Testis (tissue), 3 donors: ENCODE measurements around the gene PCNX3. TPM values are rescaled to one million over a fixed set of nuclear protein-coding genes. Genes with fewer than 3 reads are reported as not detected.
A peak's percentile ranks its signal among the peaks of the same experiment; 100 is the strongest.

Source experiments
- DNase-seq: peaks from one replicate; pipeline ENCODE4 v3.0.0-alpha.2; 2019
- H3K27ac ChIP-seq, 2 donors: fragments of 200-600 bp; sonication (generic); one replicate each; pipeline ENCODE4 v1.5.1; 2019
- H3K27me3 ChIP-seq: fragments of 200-600 bp; sonication (generic); one replicate; pipeline ENCODE4 v1.5.1; 2019
- H3K36me3 ChIP-seq: fragments of 200-600 bp; sonication (generic); one replicate; pipeline ENCODE4 v1.5.1; 2017; ENCODE audit warnings: low read depth; ENCODE audit errors: missing control alignments
- H3K4me1 ChIP-seq: fragments of 200-600 bp; sonication (generic); one replicate; pipeline ENCODE4 v1.5.1; 2019
- H3K4me3 ChIP-seq, 2 donors: fragments of 200-600 bp; sonication (generic); one replicate each; pipeline ENCODE4 v1.5.1; 2017 to 2019
- H3K9me3 ChIP-seq: fragments of 200-600 bp; sonication (generic); one replicate; pipeline ENCODE4 v1.5.1; 2017
- POLR2A ChIP-seq: fragments of 450-650 bp; IDR thresholded peaks from one replicate; pipeline ENCODE4 v1.6.1; 2017; ENCODE audit warnings: antibody characterized with exemption, mild to moderate bottlenecking, moderate library complexity
- whole genome bisulfite sequencing, 2 donors: methylation state at CpG; one replicate each; pipeline ENCODE4 v1.1.5; 2018; 5-methylcytosine and 5-hydroxymethylcytosine counted together
- intact Hi-C: fragments of 100-400 bp; cut with DNase I; formaldehyde crosslinking; loops from one replicate; pipeline ENCODE4 v1.15.1; 2023; ENCODE audit warnings: low total_unique reads
- polyA plus RNA-seq: library from polyadenylated mRNA; stranded (reverse); fragments of 350-450 nt; fragmentation: Illumina TruSeq; extraction: RNeasy Lipid Tissue Mini Kit (QIAGEN cat#74804); gene quantifications from one replicate; pipeline ENCODE4 v1.2.3, GENCODE V29; 2014; ENCODE audit warnings: low read depth, low replicate concordance; ENCODE audit not compliant: insufficient read depth
- total RNA-seq, 2 donors: library from RNA; depleted of rRNA; stranded (reverse); fragments of >200 nt; gene quantifications; one replicate each; pipeline ENCODE4 v1.2.3, GENCODE V29; 2016
- TF ChIP-seq, protein P1 (sequence below), 3 experiments: fragments of 450-650 bp in 2 of 3; fragments of 200-600 bp in 1 of 3; sonication (generic) in 1 of 3; IDR thresholded peaks; one replicate each; pipeline ENCODE4 v1.5.1; 2016 to 2019; ENCODE audit warnings: antibody characterized with exemption in 3 of 3, mild to moderate bottlenecking in 2 of 3, moderate library complexity in 1 of 3

PCNX3 gene
- total and polyA plus RNA-seq, 3 donors from 2014 or later = 61.4 to 87.6 (median 78.4) TPM

GRCh38 chr11:65577756-65578109 is 37.8 kb upstream of the PCNX3 start:
- TF ChIP-seq, protein P1, sequence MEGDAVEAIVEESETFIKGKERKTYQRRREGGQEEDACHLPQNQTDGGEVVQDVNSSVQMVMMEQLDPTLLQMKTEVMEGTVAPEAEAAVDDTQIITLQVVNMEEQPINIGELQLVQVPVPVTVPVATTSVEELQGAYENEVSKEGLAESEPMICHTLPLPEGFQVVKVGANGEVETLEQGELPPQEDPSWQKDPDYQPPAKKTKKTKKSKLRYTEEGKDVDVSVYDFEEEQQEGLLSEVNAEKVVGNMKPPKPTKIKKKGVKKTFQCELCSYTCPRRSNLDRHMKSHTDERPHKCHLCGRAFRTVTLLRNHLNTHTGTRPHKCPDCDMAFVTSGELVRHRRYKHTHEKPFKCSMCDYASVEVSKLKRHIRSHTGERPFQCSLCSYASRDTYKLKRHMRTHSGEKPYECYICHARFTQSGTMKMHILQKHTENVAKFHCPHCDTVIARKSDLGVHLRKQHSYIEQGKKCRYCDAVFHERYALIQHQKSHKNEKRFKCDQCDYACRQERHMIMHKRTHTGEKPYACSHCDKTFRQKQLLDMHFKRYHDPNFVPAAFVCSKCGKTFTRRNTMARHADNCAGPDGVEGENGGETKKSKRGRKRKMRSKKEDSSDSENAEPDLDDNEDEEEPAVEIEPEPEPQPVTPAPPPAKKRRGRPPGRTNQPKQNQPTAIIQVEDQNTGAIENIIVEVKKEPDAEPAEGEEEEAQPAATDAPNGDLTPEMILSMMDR (IDR thresholded peaks at IDR 0.05) = no peak
- TF ChIP-seq POLR2A = no peak
- Histone ChIP-seq H3K27ac (peak overlapping the region; percentile 79 to 92), H3K4me1 (peaks cover 40% of the 10 kb centered on the region), H3K36me3 (no peaks in the 10 kb centered on the region), H3K9me3 (no peaks in the 10 kb centered on the region), H3K4me3 (no peak overlapping the region), H3K27me3 (no peaks in the 10 kb centered on the region)
- intact Hi-C loops = no loop called here
- no peak for DNase-seq
- 39 to 57% methylated on average over 6 to 8 of the region's 8 CpGs for WGBS, 2 donors

GRCh38 chr11:65578134-65578533 is 37.4 kb upstream of the PCNX3 start:
- Histone ChIP-seq H3K36me3 (no peaks in the 10 kb centered on the region), H3K4me3 (no peak overlapping the region)

GRCh38 chr11:65578667-65579066 is 36.9 kb upstream of the PCNX3 start:
- no peak overlapping the region for H3K4me3 ChIP-seq
- intact Hi-C loops = no loop called here
- H3K27ac ChIP-seq = no peak overlapping the region
- no peak for DNase-seq
- H3K27me3 ChIP-seq = no peaks in the 10 kb centered on the region
- WGBS, 2 donors = 43 to 50% methylated on average over 3 of the region's 3 CpGs
- no peak for TF ChIP-seq POLR2A
- TF ChIP-seq, protein P1 (IDR thresholded peaks at IDR 0.05) = no peak
- H3K36me3 ChIP-seq = no peaks in the 10 kb centered on the region
- H3K4me1 ChIP-seq = peaks cover 33% of the 10 kb centered on the region
- no peaks in the 10 kb centered on the region for H3K9me3 ChIP-seq

More at GRCh38 chr11:65578134-65578533, 37.4 kb upstream of the PCNX3 start:
- H3K27me3 ChIP-seq = no peaks in the 10 kb centered on the region
- 85 to 87% methylated on average over 7 of the region's 7 CpGs for WGBS, 2 donors
- H3K27ac ChIP-seq = peak overlapping the region; percentile 79 to 92
- H3K4me1 ChIP-seq = peaks cover 38% of the 10 kb centered on the region
- intact Hi-C loops = no loop called here
- H3K9me3 ChIP-seq = no peaks in the 10 kb centered on the region
- TF ChIP-seq, protein P1 (IDR thresholded peaks at IDR 0.05) = no peak
- TF ChIP-seq POLR2A = no peak
- no peak for DNase-seq

GRCh38 chr11:65579291-65579690 is 36.3 kb upstream of the PCNX3 start:
- WGBS, 2 donors = 88 to 93% methylated on average over 4 of the region's 4 CpGs
- Histone ChIP-seq H3K4me1 (peaks cover 30% of the 10 kb centered on the region), H3K4me3 (no peak overlapping the region), H3K27ac (no peak overlapping the region), H3K9me3 (no peaks in the 10 kb centered on the region), H3K27me3 (no peaks in the 10 kb centered on the region), H3K36me3 (no peaks in the 10 kb centered on the region)
- TF ChIP-seq POLR2A = no peak
- TF ChIP-seq, protein P1 (IDR thresholded peaks at IDR 0.05) = no peak
- DNase-seq = no peak
- intact Hi-C loops = no loop called here

DNA sequence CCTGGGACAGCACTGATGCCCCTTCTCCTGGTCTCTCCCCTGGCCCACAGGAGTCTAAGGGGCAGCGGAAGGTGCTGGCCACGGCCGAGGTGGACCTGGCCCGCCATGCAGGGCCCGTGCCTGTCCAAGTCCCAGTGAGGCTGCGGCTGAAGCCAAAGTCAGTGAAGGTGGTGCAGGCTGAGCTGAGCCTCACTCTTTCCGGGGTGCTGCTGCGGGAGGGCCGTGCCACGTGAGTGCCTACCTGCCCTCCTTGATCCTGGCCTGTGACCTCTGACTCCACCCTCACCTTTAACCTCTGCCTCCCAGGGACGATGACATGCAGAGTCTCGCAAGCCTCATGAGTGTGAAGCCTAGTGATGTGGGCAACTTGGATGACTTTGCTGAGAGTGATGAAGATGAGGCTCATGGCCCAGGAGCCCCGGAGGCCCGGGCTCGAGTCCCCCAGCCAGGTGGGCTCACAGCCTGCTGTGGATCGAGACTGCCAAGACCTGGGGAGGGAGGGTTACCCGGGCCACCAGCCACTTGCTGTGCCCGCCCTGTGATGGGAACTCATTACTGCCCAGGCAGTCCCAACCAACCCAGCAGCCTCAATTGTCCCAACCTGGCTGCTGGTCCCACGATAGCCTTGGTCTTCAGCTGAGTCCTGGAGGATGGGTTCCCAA is 35.4 kb upstream of the PCNX3 start:
- no peaks in the 10 kb centered on the region for H3K27me3 ChIP-seq
- 94 to 98% methylated on average over 6 to 19 of the region's 19 CpGs for WGBS, 2 donors
- no peak for DNase-seq
- intact Hi-C loops = no loop called here
- TF ChIP-seq, protein P1 (IDR thresholded peaks at IDR 0.05) = no peak
- TF ChIP-seq POLR2A = no peak
- H3K4me1 ChIP-seq = peaks cover 22% of the 10 kb centered on the region
- H3K36me3 ChIP-seq = no peaks in the 10 kb centered on the region
- no peak overlapping the region for H3K4me3 ChIP-seq
- no peak overlapping the region for H3K27ac ChIP-seq
- H3K9me3 ChIP-seq = no peaks in the 10 kb centered on the region
